ENCODE measurements around the gene NDRG3.
"Not testable (repeated sequence)": the region's sequence is repeated elsewhere in the genome, so short reads cannot be mapped to it uniquely, and the experiment has no call there.

The NDRG3 gene

DNA sequence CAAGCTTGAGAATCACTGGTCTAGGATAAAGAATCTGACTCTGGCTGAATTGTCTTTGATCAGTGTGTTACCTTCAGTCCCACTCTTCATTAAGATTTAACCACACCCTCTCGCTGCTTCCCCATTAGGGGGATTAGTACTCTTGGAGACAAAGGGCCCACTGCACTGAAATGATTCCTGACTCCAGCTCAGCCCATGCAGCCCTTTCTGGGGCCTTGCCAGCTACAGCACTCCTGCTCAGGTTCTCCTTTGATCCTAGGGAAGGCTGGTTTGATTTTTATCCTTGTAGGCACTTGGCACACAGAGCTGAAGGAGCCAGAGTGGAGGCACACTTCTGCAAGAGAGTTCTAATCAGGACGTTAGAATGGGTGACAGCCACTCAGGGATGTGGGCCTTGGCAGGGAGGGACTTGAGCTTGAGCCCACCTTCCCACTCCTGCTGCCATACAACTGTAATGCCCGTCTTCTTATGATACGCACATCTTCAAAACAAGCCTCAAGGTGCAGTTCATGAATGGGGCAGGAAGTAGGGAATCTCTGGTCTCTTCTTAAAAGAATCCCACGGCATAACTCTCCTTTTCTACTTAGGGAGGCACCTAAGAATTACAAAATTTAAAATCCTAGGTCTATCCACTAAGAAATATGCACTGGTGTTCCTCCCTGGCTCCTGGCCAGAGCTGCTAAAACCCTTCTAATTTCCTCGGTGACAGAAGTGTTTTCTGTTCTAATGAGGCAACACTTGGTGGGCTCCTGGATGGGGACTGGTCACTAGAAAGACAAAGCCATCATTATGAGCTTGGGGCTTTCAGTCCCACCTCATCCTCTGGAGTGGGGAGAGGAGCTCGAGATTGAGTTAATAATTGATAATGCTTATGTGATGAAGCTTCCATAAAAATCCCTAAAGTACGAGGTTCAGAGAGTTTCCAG is 98.4 kb downstream of the NDRG3 start:
- no peaks in the 10 kb centered on the region for H3K27me3 Mint-ChIP-seq
- peaks cover 43% of the 10 kb centered on the region for H3K4me1 Mint-ChIP-seq (ENCODE audit: low read depth)
- no peaks in the 10 kb centered on the region for H3K9me3 Mint-ChIP-seq (ENCODE audit: low read depth)
- H3K27ac Mint-ChIP-seq = peak overlapping the region; percentile 100
- H3K4me3 Mint-ChIP-seq = peak overlapping the region; percentile 52
- H3K36me3 Mint-ChIP-seq = peaks cover 7% of the 10 kb centered on the region

- Mint-ChIP-seq H3K27me3 (no peaks in the 10 kb centered on the region), H3K36me3 (peaks cover 7% of the 10 kb centered on the region), H3K27ac (peak overlapping the region; percentile 100), H3K4me1 (ENCODE audit: low read depth) (peaks cover 48% of the 10 kb centered on the region), H3K9me3 (ENCODE audit: low read depth) (no peaks in the 10 kb centered on the region), H3K4me3 (peak overlapping the region; percentile 95)
These were observed 99.2 kb downstream of the NDRG3 start for GRCh38 chr20:36646678-36647077.

GRCh38 chr20:36645998-36646397 is 99.9 kb downstream of the NDRG3 start, which contains the start of gene SLA2:
Gene SLA2, minus strand, starts transcription at chr20:36646196. Its CDS starts 4,861 bp downstream, at chr20:36641335.
- peak within 1 kb of the TSS; percentile 100 for H3K27ac Mint-ChIP-seq

GRCh38 chr20:36645353-36645752 is 100.5 kb downstream of the NDRG3 start:
- Mint-ChIP-seq H3K9me3 (ENCODE audit: low read depth) (no peaks in the 10 kb centered on the region), H3K36me3 (peaks cover 3% of the 10 kb centered on the region), H3K27ac (peak overlapping the region; percentile 100)

More at GRCh38 chr20:36645998-36646397, 99.9 kb downstream of the NDRG3 start, which contains the start of gene SLA2:
- no peaks in the 10 kb centered on the region for H3K9me3 Mint-ChIP-seq (ENCODE audit: low read depth)
- no peaks in the 10 kb centered on the region for H3K27me3 Mint-ChIP-seq
- H3K36me3 Mint-ChIP-seq = peaks cover 3% of the 10 kb centered on the region
- H3K4me3 Mint-ChIP-seq = peak within 1 kb of the TSS; percentile 95
- H3K4me1 Mint-ChIP-seq (ENCODE audit: low read depth) = peaks cover 52% of the 10 kb centered on the region

GRCh38 chr20:36644706-36645095 is 101.2 kb downstream of the NDRG3 start:
- H3K27me3 Mint-ChIP-seq = no peaks in the 10 kb centered on the region
- H3K9me3 Mint-ChIP-seq (ENCODE audit: low read depth) = no peaks in the 10 kb centered on the region
- peaks cover 3% of the 10 kb centered on the region for H3K36me3 Mint-ChIP-seq
- peak overlapping the region; percentile 100 for H3K27ac Mint-ChIP-seq
- peaks cover 52% of the 10 kb centered on the region for H3K4me1 Mint-ChIP-seq (ENCODE audit: low read depth)
- peak overlapping the region; percentile 95 for H3K4me3 Mint-ChIP-seq

More at GRCh38 chr20:36645353-36645752, 100.5 kb downstream of the NDRG3 start:
- Mint-ChIP-seq H3K4me1 (ENCODE audit: low read depth) (peaks cover 52% of the 10 kb centered on the region), H3K4me3 (peak overlapping the region; percentile 95), H3K27me3 (no peaks in the 10 kb centered on the region)

DNA sequence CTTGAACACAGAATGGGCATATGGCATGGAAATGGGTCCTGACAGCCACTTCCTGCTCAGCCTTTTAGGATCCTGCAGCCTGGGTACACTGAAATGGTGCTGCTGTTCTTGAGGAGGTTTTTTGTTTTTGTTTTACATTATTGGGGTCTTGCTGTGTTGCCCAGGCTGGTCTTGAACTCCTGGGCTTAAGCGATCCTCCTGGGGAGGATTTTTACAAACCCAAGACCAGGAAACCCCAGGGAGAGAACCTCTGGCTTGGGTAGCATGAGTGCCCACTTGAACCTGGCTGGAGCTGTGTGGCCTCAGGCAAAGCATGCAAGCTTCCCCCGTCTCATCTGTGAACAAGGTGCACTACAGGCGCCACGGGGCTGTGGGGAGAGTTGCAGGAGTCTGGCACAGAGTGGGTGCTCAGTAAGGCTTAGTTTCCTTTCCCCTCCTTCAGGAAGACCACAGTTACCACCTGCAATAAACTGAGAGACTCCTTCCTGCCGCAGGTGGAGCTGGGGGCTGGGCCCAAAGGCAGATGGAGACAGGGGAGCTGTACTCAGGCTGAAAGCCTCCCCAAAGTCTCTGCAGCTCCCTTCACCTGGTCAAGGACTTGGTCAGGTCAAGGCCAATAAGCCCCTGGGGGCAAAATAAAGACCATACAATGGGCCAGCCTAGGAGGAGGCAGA is 101.7 kb downstream of the NDRG3 start:
- Mint-ChIP-seq H3K36me3 (peaks cover 3% of the 10 kb centered on the region), H3K4me3 (peak overlapping the region; percentile 95)

GRCh38 chr20:36642136-36642535 is 103.8 kb downstream of the NDRG3 start:
- Mint-ChIP-seq H3K27ac (peak overlapping the region; percentile 100), H3K4me1 (ENCODE audit: low read depth) (peaks cover 50% of the 10 kb centered on the region), H3K27me3 (no peaks in the 10 kb centered on the region), H3K36me3 (peaks cover 3% of the 10 kb centered on the region), H3K4me3 (peak overlapping the region; percentile 95), H3K9me3 (ENCODE audit: low read depth) (no peaks in the 10 kb centered on the region)

More for the DNA sequence above, 101.7 kb downstream of the NDRG3 start:
- Mint-ChIP-seq H3K9me3 (ENCODE audit: low read depth) (no peaks in the 10 kb centered on the region), H3K27me3 (no peaks in the 10 kb centered on the region), H3K27ac (peak overlapping the region; percentile 100), H3K4me1 (ENCODE audit: low read depth) (peaks cover 52% of the 10 kb centered on the region)

- Mint-ChIP-seq H3K4me1 (ENCODE audit: low read depth) (peaks cover 44% of the 10 kb centered on the region), H3K27ac (peak overlapping the region; percentile 81)
These were observed 104.4 kb downstream of the NDRG3 start for GRCh38 chr20:36641506-36641843.

GRCh38 chr20:36638876-36639400 is 107.0 kb downstream of the NDRG3 start:
- H3K36me3 Mint-ChIP-seq; H3K4me3 Mint-ChIP-seq; H3K9me3 Mint-ChIP-seq (ENCODE audit: low read depth); H3K27me3 Mint-ChIP-seq: not testable (repeated sequence)
- Mint-ChIP-seq H3K27ac (peak overlapping the region; percentile 58), H3K4me1 (ENCODE audit: low read depth) (peaks cover 27% of the 10 kb centered on the region)

More at GRCh38 chr20:36641506-36641843, 104.4 kb downstream of the NDRG3 start:
- Mint-ChIP-seq H3K27me3 (no peaks in the 10 kb centered on the region), H3K4me3 (peak overlapping the region; percentile 30), H3K9me3 (ENCODE audit: low read depth) (no peaks in the 10 kb centered on the region), H3K36me3 (peaks cover 3% of the 10 kb centered on the region)

- no peaks in the 10 kb centered on the region for H3K9me3 Mint-ChIP-seq (ENCODE audit: low read depth)
- no peak overlapping the region for H3K4me3 Mint-ChIP-seq
- H3K27me3 Mint-ChIP-seq = no peaks in the 10 kb centered on the region
- peak overlapping the region; percentile 66 for H3K27ac Mint-ChIP-seq
- peaks cover 34% of the 10 kb centered on the region for H3K4me1 Mint-ChIP-seq (ENCODE audit: low read depth)
- peaks cover 5% of the 10 kb centered on the region for H3K36me3 Mint-ChIP-seq
These were observed 111.5 kb downstream of the NDRG3 start for GRCh38 chr20:36634342-36634741.

GRCh38 chr20:36633285-36633772 is 112.6 kb downstream of the NDRG3 start:
- Mint-ChIP-seq H3K4me3 (no peak overlapping the region), H3K4me1 (ENCODE audit: low read depth) (peaks cover 37% of the 10 kb centered on the region), H3K27me3 (no peaks in the 10 kb centered on the region), H3K27ac (no peak overlapping the region), H3K9me3 (ENCODE audit: low read depth) (no peaks in the 10 kb centered on the region), H3K36me3 (peaks cover 5% of the 10 kb centered on the region)

GRCh38 chr20:36632487-36633284 is 113.2 kb downstream of the NDRG3 start:
- Mint-ChIP-seq H3K27ac (no peak overlapping the region), H3K36me3 (peaks cover 8% of the 10 kb centered on the region), H3K4me3 (no peak overlapping the region), H3K4me1 (ENCODE audit: low read depth) (peaks cover 41% of the 10 kb centered on the region), H3K27me3 (no peaks in the 10 kb centered on the region), H3K9me3 (ENCODE audit: low read depth) (no peaks in the 10 kb centered on the region)

GRCh38 chr20:36632147-36632486 is 113.8 kb downstream of the NDRG3 start:
- H3K4me1 Mint-ChIP-seq (ENCODE audit: low read depth) = peaks cover 44% of the 10 kb centered on the region
- no peaks in the 10 kb centered on the region for H3K27me3 Mint-ChIP-seq
- peaks cover 8% of the 10 kb centered on the region for H3K36me3 Mint-ChIP-seq
- H3K4me3 Mint-ChIP-seq = no peak overlapping the region
- H3K9me3 Mint-ChIP-seq (ENCODE audit: low read depth) = no peaks in the 10 kb centered on the region
- peak overlapping the region; percentile 51 for H3K27ac Mint-ChIP-seq

GRCh38 chr20:36631646-36632045 is 114.2 kb downstream of the NDRG3 start:
- H3K27me3 Mint-ChIP-seq = no peaks in the 10 kb centered on the region

More at GRCh38 chr20:36631646-36632045, 114.2 kb downstream of the NDRG3 start:
- no peak overlapping the region for H3K4me3 Mint-ChIP-seq
- H3K4me1 Mint-ChIP-seq (ENCODE audit: low read depth) = peaks cover 47% of the 10 kb centered on the region
- H3K9me3 Mint-ChIP-seq (ENCODE audit: low read depth) = no peaks in the 10 kb centered on the region
- peak overlapping the region; percentile 51 for H3K27ac Mint-ChIP-seq
- peaks cover 11% of the 10 kb centered on the region for H3K36me3 Mint-ChIP-seq
